Right forelimb (tissue), 1 donor: Measurements from ENCODE around the gene C2orf42.
A peak's percentile ranks its signal among the peaks of the same experiment; 100 is the strongest.
"Not testable (repeated sequence)": the region's sequence is repeated elsewhere in the genome, so short reads cannot be mapped to it uniquely, and the experiment has no call there.

ENCODE experiments used
- DNase-seq: peaks from one replicate; pipeline ENCODE4 v3.0.0-alpha.2; 2018

Gene C2orf42

DNA sequence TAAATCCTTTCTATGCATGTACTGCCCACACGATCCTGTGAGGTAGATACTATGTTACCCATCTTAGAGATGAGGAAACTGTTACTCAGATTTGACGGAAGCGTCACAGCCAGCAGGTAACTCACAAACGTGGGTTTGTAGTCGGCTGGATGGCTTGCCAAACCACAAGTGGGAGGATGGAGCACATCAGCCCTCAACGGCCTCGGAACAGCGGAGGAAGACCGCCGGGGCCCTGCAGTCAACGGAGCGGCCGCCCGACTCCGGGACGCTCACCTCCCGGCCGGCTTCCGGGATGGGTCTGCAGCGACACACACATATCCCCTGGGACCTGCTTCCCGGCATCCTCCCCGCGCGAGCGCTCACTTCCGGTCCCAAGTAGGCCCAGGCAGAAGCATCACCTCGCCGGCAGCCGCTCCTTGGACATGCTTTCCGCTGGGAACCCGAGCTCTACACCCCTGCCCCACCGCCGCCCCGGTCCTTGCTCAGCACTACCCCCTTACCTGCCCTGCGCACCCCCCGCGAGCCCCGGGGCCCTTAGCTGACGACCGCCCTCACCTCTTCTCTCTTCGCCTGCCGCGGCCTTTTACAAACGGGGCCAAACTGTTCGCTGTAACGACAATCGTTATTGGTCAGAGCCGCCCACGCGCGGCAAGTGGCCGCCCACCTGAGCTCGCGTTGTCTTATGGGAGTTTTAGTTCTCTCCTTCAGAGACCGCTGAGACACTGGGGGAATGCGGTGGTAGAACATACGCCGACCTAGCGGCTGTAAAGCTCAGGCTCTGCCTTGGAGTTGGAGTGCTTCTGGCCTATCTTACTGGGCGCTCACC is at the start of gene C2orf42:
TSS of gene C2orf42 (minus strand) at position 602 of the 826 bp plus-strand sequence. CDS start 9,034 bp downstream, outside the sequence.
- peak; percentile 99 for DNase-seq

DNA sequence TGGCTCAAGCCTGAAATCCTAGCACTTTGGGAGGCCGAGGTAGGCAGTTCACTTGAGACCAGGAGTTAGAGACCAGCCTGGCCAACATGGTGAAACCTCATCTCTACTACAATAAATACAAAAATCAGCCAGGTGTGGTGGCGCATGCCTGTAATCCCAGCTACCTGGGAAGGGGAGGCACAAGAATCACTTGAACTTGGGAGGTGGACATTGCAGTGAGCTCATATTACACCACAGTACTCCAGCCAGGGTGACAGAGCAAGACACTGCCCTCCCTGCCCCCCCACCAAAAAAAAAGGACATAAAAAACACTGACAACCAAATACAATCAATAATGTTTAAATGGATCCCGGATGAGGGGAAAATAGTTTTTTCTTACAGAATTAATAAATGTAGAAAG is 49.8 kb upstream of the C2orf42 start:
- no peak for DNase-seq

- no peak for DNase-seq
Observed at GRCh38 chr2:70233926-70234325, 43.1 kb upstream of the C2orf42 start.

GRCh38 chr2:70226781-70227180 is 36.0 kb upstream of the C2orf42 start:
- no peak for DNase-seq

GRCh38 chr2:70223305-70223704 is 32.5 kb upstream of the C2orf42 start:
- not testable (repeated sequence) for DNase-seq

- DNase-seq, result no peak
Observed at GRCh38 chr2:70214953-70215549, 24.2 kb upstream of the C2orf42 start.

- DNase-seq, result no peak
Observed at GRCh38 chr2:70214365-70214764, 23.5 kb upstream of the C2orf42 start.

DNA sequence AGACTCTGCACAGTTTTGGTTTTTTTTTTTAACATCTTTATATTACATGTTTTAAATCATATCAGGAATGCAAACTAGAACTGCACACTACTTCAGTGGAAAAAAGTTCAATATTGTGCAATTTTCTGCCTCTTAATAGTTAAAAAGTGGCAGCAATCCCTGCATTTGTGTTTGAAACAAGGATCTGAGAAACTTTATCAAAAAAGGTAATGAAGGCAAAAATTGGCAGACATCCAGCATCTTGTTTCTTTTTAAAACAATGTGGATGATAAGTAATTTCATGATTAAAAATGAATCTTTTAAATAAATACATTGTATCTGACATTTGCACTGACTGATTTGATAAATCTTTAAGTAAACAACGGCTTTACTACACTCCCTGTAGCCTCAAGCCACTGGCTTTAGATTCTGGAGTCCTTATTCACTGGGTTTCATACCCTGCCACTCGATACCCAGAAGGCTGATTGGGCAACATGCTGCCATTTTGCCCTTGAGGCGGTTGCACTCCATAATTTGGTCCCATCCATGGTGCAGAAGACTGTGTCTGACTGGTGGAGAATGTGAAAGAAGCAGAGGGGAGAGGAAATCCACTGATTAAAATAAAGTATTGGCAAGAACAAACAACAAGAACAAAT is 21.6 kb upstream of the C2orf42 start:
- no peak for DNase-seq

DNA sequence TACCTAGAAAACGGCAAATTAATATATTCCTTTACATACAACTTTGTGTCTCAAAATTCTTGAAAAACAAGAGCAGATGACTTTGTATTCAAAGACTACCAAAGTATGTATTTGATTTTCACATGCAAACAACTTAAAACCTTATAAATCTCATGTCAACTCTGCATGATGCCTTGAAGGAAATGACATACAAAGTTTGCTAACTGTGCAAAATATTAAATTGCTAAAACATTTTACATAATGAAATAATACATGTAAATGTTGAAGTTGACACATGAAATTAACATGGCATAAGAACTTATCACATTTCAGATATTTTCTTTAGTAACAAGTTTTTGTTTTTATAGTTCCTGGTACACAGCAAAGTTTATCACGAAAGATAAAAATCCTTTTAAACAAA is 20.8 kb upstream of the C2orf42 start:
- DNase-seq, result no peak

DNA sequence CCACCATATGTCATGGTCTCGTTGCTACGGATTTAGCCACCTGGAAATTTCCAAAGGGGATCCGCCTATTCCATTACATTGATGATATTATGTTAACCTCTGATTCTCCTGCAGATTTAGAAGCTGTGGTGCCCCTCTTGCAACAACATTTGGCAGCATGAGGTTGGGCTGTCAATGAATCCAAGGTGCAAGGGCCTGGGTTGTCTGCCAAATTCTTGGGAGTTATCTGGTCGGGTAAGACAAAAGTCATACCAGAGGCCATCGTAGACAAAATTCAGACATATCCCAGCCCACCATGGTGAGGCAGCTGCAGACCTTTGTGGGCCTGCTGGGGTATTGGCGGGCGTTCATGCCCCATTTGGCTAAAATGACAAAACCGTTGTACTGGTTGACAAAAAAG is 13.6 kb upstream of the C2orf42 start:
- DNase-seq, result no peak

DNA sequence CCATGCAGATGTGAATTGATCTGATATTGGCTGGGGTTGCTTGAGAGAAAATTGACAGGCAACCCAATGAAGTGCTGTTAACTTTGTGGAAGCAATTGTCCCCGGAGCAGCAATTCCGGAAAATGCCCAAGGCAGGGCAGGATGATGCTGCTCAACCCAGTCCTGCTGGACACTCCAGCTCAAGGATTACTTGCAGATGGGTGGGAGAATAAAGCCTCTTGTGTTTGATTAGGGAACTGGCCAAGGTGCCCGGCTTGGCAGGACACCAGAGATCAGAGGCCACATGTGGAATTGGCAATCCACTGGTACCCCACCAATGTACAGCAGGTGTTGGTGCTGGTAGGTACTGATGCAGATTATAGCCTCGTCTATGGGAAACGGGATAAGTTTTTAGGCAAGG is 12.3 kb upstream of the C2orf42 start:
- DNase-seq, result no peak

DNA sequence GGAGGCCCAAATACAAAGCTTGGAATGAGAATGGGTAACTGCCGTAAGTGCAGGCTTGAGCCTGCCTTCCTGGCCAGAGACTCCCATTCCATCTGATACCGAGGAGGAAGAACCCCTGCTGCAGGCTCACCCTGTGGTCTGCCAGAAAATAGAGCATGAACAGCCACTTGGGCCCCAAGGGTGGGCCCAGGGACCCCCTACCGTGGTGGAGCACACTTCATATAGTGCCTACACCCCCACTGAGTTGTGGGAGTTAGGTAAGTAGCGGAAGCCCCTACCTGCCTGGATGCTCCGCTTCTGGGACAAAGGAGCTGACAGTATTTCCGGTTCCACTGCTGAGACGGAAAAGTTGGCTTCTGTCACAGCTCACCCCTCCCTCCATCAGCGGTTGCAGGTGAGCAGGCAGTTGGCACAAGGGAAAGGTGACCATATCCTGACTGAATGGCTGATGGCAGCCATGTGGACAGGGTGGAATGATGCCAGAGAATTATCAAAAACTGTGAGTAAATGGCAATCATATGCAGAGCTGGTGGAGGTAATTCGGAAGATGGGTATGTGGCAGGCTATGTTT is 11.5 kb upstream of the C2orf42 start:
- DNase-seq, result no peak

DNA sequence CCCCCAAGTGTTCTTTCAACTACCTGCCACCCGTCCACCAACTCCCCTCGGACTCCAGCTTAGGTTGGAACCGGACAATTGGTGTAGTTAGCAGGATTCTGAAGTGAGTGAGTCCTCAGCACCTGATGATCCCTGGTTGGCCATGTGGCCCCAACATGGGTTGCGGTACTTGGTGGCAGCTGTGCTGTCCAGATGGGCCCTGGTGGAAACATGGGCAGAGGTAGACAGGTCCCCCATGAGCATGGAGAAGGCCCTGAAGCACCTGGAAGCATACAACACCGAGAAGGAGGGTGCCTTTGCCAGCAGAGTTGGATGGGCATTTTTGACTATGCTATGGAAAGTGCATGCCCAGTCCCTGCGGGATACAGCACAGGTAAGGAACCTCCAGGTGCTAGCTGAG is 11.0 kb upstream of the C2orf42 start:
- no peak for DNase-seq

DNA sequence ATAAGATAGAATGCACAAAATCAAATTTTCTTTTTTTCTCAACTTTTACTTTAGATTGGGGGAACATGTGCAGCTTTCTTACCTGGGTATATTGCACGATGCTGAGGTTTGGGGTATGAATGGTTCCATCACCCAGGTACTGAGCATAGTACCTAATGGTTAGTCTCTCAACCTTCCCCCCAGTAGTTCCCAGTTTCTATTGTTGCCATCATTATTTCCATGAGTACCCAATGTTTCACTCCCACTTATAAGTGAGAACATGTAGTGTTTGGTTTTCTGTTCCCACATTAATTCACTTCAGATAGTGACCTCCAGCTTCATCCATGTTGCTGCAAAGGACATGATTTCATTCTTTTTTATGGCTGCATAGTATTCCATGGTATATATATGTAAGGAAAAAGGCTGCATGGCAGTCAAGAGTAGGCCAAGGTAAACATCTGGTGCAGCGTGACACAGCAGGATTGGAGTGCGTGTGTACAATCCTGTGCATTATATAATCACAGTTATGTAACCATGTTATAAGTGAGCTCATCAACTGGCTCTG is 10.5 kb upstream of the C2orf42 start:
- no peak for DNase-seq

GRCh38 chr2:70199320-70199864 is 8.6 kb upstream of the C2orf42 start:
- no peak for DNase-seq

GRCh38 chr2:70192516-70192915 is 1.7 kb upstream of the C2orf42 start:
- DNase-seq, result no peak

DNA sequence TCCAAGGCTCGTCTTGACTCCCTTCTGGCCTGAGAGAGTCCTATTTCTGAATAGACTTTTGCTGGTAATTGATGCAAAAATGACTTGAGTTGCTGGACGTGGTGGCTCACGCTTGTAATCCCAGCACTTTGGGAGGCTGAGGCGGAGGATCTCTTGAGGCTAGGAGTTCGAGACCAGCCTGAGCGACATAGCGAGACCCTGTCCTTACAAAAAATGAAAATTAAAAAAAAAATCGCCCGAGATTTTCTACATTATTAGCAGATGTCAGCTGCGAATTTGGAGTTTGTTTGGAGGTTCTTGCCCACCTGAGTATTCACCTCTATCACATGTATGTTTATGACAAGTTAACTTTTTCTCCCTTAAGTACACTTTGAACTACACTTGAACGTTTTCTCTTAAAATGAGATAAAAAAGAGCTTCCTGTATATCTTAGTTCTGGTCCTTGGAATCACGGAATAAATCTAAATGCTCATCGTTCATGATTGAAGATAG is 471 bp upstream of the C2orf42 start:
- DNase-seq, result no peak

DNA sequence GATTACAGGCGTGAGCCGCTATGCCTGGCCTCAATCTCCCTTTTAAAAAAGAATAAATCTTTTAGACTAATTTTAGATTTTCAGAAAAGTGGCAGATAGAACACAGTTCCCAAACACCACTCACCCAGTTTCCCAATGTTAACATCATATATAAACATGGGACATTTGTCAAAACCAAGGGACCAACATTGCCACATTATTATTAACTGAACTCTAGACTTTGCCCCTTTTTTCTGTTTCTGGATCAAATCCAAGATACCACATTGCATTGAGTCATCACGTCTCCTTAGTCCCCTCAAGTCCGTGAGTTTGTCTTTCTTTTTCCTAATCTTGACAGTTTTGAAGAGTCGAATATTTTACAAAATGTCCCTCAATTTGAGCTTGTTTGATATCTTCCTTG is 2.4 kb downstream of the C2orf42 start:
- no peak for DNase-seq

DNA sequence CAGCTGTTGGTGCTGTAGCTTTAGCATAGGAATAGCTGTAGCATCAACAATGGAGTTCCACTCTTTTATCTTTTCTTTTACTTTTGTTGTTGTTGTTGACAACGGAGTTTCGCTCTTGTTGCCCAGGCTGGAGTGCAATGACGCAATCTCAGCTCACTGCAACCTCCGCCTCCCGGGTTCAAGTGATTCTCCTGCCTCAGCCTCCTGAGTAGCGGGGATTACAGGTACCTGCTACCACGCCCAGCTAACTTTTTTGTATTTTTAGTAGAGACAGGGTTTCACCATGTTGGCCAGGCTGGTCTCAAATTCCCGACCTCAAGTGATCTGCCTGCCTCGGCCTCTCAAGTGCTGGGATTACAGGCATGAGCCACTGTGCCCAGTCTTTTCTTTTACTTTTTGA is 3.6 kb downstream of the C2orf42 start:
- DNase-seq, result not testable (repeated sequence)

GRCh38 chr2:70182689-70183088 is 8.1 kb downstream of the C2orf42 start:
- DNase-seq, result no peak

DNA sequence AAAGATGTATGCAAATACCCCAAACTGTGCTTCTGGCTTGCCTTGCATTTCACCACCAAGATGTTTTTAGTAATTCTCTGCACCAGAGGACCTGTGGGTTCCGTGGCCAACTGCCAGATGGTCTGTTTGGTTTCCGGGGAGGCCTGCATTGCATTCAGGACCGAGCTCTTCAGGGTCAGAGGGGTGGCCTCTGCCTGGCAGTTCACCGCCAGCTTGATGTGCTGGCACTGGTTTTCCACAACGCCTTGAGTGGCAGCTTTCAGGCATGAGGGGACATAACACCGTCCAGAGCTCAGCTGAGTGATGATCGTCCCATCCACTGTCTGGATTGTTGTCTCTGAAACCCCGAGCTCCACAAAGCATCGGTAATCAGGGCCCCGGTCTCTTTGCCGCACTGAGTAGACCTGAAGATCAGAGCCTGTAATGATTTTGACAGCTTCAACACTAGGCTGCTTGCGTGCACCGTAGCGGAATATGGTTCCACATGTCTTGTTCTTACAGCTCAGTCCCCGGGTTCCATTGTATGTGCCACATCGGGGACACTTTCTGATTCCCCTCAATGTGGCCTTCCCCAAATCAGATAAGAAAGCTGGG is 9.4 kb downstream of the C2orf42 start:
- no peak for DNase-seq

GRCh38 chr2:70173520-70173919 is 17.3 kb downstream of the C2orf42 start:
- DNase-seq, result no peak
